SIG-M5 (cell line): Measurements from ENCODE around the gene RBM20.
"Not testable (repeated sequence)": the region's sequence is repeated elsewhere in the genome, so short reads cannot be mapped to it uniquely, and the experiment has no call there.

Experiments used
- DNase-seq: peaks from one replicate; lab custom pipeline; 2025; lab: John Stamatoyannopoulos, UW

Gene RBM20

DNA sequence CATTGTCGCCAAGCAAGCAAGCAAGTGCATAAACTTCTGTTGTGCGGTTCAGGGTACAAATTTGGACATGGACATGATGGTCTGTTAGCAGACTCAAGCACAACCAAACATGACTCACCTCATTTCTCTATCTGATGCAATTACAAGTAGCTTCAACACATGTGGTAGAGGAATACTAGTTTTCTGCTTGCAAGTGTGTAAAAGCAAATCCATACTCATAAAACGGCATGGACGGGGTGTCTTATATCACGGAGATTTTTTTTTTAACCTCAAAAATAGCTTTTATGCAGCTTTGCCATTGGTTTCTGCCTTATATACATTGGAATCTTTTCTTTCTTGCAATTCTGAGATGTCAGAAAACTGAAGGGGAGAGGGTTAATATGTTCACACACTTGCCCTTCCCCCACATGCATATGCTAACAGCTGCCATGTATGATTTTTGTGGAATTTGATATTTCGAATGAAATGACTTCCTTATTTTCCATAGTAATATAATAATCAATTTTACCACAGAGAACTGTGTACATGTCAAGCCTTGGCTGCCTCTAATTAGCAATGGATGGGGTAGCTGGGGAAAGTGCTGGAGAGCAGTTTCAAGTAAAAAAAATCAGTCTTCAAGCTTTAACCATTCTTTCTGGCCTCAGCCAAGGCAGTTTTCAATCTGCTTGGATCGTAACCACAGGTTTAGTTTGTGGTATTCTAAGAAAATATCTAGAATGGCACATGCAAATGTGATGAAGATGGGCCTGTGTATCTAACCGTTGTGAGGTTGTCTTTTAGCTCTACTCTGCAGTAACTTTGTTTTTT is 121.6 kb downstream of the RBM20 start:
- no peak for DNase-seq

- not testable (repeated sequence) for DNase-seq
Observed at GRCh38 chr10:110767601-110768000, 123.5 kb downstream of the RBM20 start.

DNA sequence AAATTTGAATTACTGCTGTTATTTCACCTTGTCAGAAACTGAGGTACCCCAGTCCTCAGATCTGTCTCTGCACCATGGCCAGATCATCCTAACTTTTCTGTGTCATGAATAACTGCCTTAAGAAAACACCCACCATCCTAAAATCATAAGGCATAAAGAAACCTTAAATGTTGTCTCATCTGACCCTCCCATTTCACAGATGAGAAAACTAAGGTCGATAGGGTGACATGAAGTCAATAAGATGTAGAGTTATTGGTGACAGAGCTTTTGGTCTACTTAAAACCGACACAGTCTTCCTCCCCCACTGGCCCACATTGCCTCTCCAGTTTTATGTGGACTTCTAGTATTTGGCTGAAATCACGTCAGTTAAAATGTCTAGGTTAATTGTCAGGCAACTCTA is 126.1 kb downstream of the RBM20 start:
- DNase-seq = no peak

- DNase-seq = no peak
Observed at GRCh38 chr10:110771486-110771885, 127.3 kb downstream of the RBM20 start.

GRCh38 chr10:110771991-110772390 is 127.9 kb downstream of the RBM20 start:
- DNase-seq = no peak

DNA sequence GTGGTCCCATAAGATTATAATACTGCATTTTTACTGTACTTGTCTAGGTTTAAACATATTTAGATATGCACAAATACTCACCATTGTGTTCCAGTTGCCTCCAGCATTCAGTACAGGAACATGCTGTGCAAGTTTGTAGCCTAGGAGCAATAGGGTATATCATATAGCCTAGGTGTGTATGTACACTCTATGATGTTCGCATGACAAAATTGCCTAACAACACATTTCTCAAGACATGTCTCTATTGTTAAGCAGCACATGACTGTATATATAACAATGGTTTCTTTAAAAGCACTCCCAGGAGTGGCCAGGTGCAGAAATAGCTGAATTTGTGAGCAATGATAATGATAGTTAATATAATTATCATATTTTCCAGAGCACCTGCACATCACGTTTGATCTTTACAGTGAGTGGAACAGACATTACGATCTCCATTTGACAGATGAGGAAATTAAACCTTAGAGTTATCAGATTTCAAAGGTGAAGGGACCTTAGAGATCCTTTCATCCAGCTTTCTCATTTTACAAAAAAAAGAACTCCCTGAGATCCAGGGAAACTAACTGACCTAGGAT is 128.4 kb downstream of the RBM20 start:
- no peak for DNase-seq

DNA sequence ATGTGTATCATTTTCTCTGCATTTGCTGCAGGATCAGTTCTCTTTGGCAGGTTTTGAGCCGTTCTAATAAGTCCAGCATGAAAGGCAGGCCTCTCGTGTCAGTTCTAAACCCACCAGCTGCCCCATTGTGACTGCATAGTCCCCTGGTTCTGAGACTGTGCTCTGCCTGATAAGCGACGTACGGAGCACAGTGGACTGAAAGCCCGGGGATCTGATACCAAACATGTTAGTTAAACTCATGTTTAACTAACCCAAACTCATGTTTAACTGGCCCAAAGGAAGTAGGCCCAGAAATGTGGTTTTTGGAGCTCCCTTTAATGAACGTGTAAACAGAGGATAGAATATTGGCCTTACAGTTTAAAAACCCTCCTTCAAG is 129.5 kb downstream of the RBM20 start:
- DNase-seq = no peak

- no peak for DNase-seq
Observed at GRCh38 chr10:110774069-110775019, 130.2 kb downstream of the RBM20 start.

DNA sequence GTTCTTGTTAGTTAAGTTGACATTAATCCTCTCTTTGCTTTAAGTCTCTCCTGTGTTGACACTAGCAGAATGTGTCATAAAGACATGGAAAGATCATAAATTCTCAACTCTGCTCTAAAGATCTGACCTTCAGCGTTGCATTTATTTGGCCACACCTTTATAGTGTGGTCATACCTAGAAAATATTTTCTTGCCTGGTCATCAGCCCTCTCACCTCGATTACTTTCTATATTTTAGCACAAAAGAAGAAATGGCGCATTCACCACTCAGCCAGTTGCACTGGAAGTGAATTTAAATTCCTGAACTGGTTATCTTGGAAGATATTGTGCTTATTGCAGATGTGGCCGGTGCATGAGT is 130.9 kb downstream of the RBM20 start:
- DNase-seq = no peak

GRCh38 chr10:110775406-110775805 is 131.3 kb downstream of the RBM20 start:
- DNase-seq = no peak

DNA sequence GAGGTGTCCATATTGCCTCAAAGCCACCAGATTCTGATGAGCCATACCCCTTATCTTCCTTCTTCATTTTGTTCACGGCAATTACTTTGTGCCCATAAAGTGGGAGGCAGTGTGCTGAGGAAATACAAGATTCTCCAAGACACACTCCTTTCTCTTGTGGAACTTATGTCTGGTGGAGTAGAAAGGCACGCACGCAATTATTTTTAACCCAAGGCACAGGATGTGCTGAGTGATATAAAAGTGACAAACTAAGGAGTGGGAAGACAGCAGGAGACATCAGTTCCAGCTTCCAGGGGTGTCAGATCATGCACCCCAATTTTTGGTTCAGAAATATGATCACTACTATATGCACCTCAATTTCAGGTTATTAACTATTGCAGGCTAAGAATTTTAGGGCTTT is 132.9 kb downstream of the RBM20 start:
- no peak for DNase-seq

GRCh38 chr10:110777661-110778060 is 133.5 kb downstream of the RBM20 start:
- DNase-seq = no peak

GRCh38 chr10:110778211-110778610 is 134.1 kb downstream of the RBM20 start:
- no peak for DNase-seq

GRCh38 chr10:110779489-110779888 is 135.4 kb downstream of the RBM20 start:
- DNase-seq = no peak

DNA sequence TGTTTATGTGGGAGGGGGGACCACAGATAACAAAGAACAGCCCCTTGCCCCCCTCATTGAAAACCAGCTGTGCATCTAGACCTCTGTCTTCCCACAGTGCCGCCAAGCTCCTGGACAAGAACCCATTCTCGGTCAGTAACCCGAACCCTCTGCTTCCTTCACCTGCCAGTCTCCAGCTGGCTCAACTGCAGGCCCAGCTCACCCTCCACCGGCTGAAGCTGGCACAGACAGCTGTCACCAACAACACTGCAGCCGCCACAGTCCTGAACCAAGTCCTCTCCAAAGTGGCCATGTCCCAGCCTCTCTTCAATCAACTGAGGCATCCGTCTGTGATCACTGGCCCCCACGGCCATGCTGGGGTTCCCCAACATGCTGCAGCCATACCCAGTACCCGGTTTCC is 136.6 kb downstream of the RBM20 start:
- no peak for DNase-seq

- no peak for DNase-seq
Observed at GRCh38 chr10:110781139-110781538, 137.0 kb downstream of the RBM20 start.

- no peak for DNase-seq
Observed at GRCh38 chr10:110782616-110783015, 138.5 kb downstream of the RBM20 start.

DNA sequence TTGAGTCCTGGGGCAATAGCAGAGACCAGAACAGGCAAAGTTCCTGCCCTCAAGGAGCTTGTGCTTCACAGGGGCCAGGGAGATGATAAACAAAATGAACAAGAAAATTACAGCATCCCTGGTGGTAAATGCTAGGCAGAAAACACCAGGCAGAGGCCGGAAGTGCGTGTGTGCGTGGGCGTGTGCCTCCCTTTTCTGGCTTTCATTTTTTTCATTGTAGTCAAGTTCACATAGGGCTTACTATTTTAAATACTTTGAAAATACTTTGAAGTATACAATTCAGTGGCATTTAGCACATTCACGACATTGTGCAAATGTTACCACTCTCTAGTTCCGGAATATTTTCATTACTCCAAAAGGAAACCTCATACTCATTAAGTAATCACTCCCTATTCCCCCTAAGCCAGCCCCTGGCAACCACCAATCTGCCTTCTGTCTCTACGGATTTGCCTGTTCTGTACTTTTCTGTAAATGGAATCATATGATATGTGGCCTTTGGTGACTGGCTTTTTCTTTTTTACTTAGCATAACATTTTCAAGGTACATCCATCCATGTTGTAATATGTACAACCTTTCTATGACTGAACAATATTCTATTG is 139.5 kb downstream of the RBM20 start:
- DNase-seq = no peak

DNA sequence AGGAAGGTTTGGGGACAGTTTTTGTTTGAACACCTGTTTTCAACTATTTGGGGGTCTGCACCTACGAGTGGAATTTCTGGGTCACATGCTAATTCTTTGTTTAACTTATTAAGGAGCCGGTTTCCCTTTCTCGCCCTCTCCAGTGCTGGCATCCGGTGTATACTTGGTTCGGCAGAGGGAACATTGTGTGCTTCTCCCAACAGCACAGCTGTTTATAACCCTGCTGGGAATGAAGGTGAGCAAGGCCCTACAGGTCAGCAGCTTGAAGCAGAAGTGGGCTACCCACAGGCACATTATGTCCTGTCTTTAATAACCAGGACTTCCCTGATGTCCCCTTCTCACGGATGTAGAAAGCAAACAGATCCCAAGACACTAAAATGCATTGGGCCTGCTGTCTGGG is 140.1 kb downstream of the RBM20 start:
- no peak for DNase-seq

DNA sequence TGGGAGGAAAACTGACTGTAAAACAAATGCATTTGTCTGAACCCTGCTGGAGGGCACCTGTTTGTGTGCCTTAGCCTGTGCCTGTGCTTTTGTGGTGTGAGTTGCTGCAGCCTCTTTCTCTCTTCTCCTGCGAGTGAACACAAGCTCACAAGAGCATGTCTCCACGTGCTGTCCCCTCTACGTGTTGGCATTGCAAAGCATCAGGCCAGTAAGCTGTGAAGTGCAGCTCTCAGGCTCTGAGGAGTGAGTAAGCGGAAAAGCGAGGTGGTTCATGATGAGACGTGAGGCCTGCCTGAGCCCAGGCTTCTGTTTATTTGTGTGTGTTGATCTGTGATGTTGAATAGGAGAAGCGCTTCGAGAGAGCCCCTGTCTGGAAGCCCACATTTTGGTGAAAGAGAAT is 142.0 kb downstream of the RBM20 start:
- DNase-seq = no peak

DNA sequence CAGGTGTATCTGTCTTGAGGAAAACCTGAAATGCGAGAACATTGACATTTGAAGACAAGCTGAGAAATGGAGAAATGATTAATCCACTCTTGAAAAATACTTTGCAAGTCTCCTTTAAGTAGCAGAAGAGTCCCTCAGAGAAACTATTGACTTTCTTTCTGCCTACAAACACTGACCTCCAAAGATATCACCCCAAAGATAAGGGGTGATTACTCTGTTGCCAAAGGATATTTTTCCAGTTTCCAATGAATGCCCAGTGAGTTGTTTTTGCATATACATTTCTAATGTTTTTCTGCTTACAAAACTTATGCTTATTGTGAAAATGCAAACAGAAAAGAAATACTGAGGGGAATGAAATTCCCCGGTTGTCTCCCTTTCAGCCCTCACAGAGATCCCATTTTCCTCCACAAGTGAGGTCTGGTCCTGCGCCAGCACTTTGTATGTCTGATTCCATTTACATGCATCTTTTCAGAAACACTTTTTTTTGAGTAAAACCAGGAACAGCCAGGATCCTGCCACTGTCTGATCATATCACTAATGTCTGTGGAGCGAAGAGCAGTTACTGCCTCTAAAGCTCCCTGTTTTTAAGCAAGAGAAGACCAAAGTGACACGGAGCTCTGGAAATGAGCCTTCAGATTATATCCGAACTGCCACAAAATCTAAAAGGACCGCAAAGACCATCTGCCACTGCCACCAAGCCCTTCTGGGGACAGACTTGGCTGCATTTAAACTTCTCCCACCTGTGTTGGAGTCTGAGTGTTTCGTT is 144.7 kb downstream of the RBM20 start:
- DNase-seq = no peak
